A549 (cell line): Measurements from ENCODE around the gene GPS2. TPM values are rescaled to one million over a fixed set of nuclear protein-coding genes. Genes with fewer than 3 reads are reported as not detected.

Experiments
- ATAC-seq, 2 experiments: fragments of 200-7000 bp in 1 of 2; fragments of >200 bp in 1 of 2; cut with Nextera tagmentation in 1 of 2; cut with Tn5 transposase in 1 of 2; 3 replicates each; pipeline versions ENCODE4 v1.8.0 to v1.9.1; 2018 to 2020; ENCODE audit warnings: mild to moderate bottlenecking in 1 of 2, moderate library complexity in 1 of 2
- CTCF ChIA-PET: fragments of 300-600 bp; sonication (Branson Sonifier 250); formaldehyde crosslinking; extraction: SDS; loops from one replicate; lab custom pipeline; 2021; ENCODE audit warnings: antibody characterized with exemption, inconsistent platforms; lab: Yijun Ruan, JAX
- POLR2A ChIA-PET: fragments of 350-600 bp; formaldehyde crosslinking; extraction: SDS; loops from one replicate; lab custom pipeline; 2021; ENCODE audit warnings: antibody characterized with exemption, inconsistent platforms; lab: Yijun Ruan, JAX
- DNase-seq, 2 experiments: peaks; one replicate each; pipeline versions ENCODE4 v3.0.0 to v3.0.0-alpha.2; 2011 to 2016; ENCODE audit warnings: low read depth in 1 of 2, low spot score in 1 of 2
- FAIRE-seq: peaks from 2 replicates; lab custom pipeline; 2011; peaks lifted over from hg19 to GRCh38; lab: Jason Lieb, UNC
- H3K27ac ChIP-seq, 2 experiments: fragments of >200 bp; sonication (Bioruptor Twin); formaldehyde crosslinking; 3 replicates each; pipeline ENCODE4 v1.5.1; 2016 to 2017
- H3K4me1 ChIP-seq: fragments of >200 bp; sonication (Bioruptor Twin); formaldehyde crosslinking; 3 replicates; pipeline ENCODE4 v1.6.1; 2016
- H3K4me2 ChIP-seq: fragments of >200 bp; sonication (Bioruptor Twin); formaldehyde crosslinking; 3 replicates; pipeline ENCODE4 v1.6.1; 2016
- H3K4me3 ChIP-seq: fragments of >200 bp; sonication (Bioruptor Twin); formaldehyde crosslinking; 3 replicates; pipeline ENCODE4 v1.5.1; 2016
- H3K9me3 ChIP-seq: fragments of >200 bp; sonication (Bioruptor Twin); formaldehyde crosslinking; 3 replicates; pipeline ENCODE4 v1.6.1; 2016
- BHLHE40 ChIP-seq: IDR thresholded peaks from 2 replicates; pipeline ENCODE4 v1.6.1; 2012; ENCODE audit warnings: low read depth, low read length, inconsistent platforms
- CHD2 ChIP-seq: fragments of 150-350 bp; IDR thresholded peaks from 2 replicates; pipeline ENCODE4 v1.6.1; 2014; ENCODE audit warnings: low read length; ENCODE audit not compliant: partially characterized antibody
- EHF ChIP-seq: fragments of 250-450 bp; sonication (Bioruptor Pico); IDR thresholded peaks from 2 replicates; pipeline ENCODE4 v1.5.0; 2020; ENCODE audit warnings: mild to moderate bottlenecking
- ESRRA ChIP-seq: fragments of 150-350 bp; IDR thresholded peaks from 2 replicates; pipeline ENCODE4 v1.6.1; 2014; ENCODE audit warnings: mild to moderate bottlenecking, low read length, borderline replicate concordance
- FOXS1 ChIP-seq: fragments of 250-450 bp; sonication (Bioruptor Pico); IDR thresholded peaks from 2 replicates; pipeline ENCODE4 v1.5.0; 2020; ENCODE audit warnings: mild to moderate bottlenecking, moderate library complexity
- HOXB5 ChIP-seq: fragments of 250-450 bp; sonication (Bioruptor Pico); IDR thresholded peaks from 2 replicates; pipeline ENCODE4 v1.5.0; 2020; ENCODE audit warnings: mild to moderate bottlenecking, moderate library complexity
- MYC ChIP-seq: IDR thresholded peaks from 2 replicates; pipeline ENCODE4 v1.6.1; 2012; ENCODE audit warnings: mild to moderate bottlenecking, inconsistent platforms, low read length, improper control_type of control experiment, borderline replicate concordance
- NFE2L2 ChIP-seq: fragments of 150-350 bp; conservative IDR thresholded peaks from 2 replicates; pipeline ENCODE4 v1.6.1; 2014; ENCODE audit warnings: low read length
- NPAS2 ChIP-seq: fragments of 250-450 bp; sonication (Bioruptor Pico); IDR thresholded peaks from 2 replicates; pipeline ENCODE4 v1.8.0; 2022; ENCODE audit warnings: mild to moderate bottlenecking, moderate library complexity, borderline replicate concordance
- NR3C1 ChIP-seq: fragments of >200 bp; sonication (Bioruptor Twin); formaldehyde crosslinking; IDR thresholded peaks from 3 replicates; pipeline ENCODE4 v1.6.1; 2017
- RNF2 ChIP-seq: fragments of 200-600 bp; sonication (generic); IDR thresholded peaks from 2 replicates; pipeline ENCODE4 v1.6.1; 2016; ENCODE audit warnings: low read depth, mild to moderate bottlenecking, antibody characterized with exemption, moderate library complexity, borderline replicate concordance
- WGBS: methylation state at CpG from one replicate; pipeline ENCODE4 v1.1.6; 2017; ENCODE audit errors: missing lambda C conversion rate; 5-methylcytosine and 5-hydroxymethylcytosine counted together
- polyA plus RNA-seq, 4 experiments: library from polyadenylated mRNA; depleted of rRNA in 3 of 4; stranded (reverse); fragments of >200 nt; fragmentation: RNase III in 1 of 4; extraction: RNeasy Plus Mini Kit Qiagen cat#74134 plus additional on column Dnase treatment in 1 of 4; gene quantifications; 2 replicates in 3 of 4; 3 replicates in 1 of 4; pipeline ENCODE4 v1.2.3, GENCODE V29; 2011 to 2017
- TF ChIP-seq, protein P1 (sequence below): fragments of 250-450 bp; sonication (Bioruptor Pico); IDR thresholded peaks from 2 replicates; pipeline ENCODE4 v1.5.0; 2020; ENCODE audit warnings: low read depth, mild to moderate bottlenecking, moderate library complexity
- TF ChIP-seq, protein P2 (sequence below): fragments of 450-650 bp; IDR thresholded peaks from 2 replicates; pipeline ENCODE4 v1.6.1; 2014; ENCODE audit warnings: antibody characterized with exemption
- TF ChIP-seq, protein P3 (sequence below): IDR thresholded peaks from 2 replicates; pipeline ENCODE4 v1.6.1; 2012; ENCODE audit warnings: low read depth, borderline replicate concordance
- TF ChIP-seq, protein P4 (sequence below): IDR thresholded peaks from 2 replicates; pipeline ENCODE4 v1.6.1; 2012
- TF ChIP-seq, protein P5 (sequence below): fragments of >200 bp; sonication (Bioruptor Twin); formaldehyde crosslinking; IDR thresholded peaks from 3 replicates; pipeline ENCODE4 v1.5.1; 2016
- TF ChIP-seq, protein P6 (sequence below): fragments of >200 bp; sonication (Bioruptor Twin); formaldehyde crosslinking; IDR thresholded peaks from 2 replicates; pipeline ENCODE4 v1.6.1; 2016
- TF ChIP-seq, protein P7 (sequence below): fragments of 150-350 bp; IDR thresholded peaks from 2 replicates; pipeline ENCODE4 v1.6.1; 2014; ENCODE audit warnings: low read depth, mild to moderate bottlenecking, low read length

The GPS2 gene
- polyA plus RNA-seq, 2 of the 4 experiments (the other 2 are of a cell fraction): 61.7 to 158 TPM

DNA sequence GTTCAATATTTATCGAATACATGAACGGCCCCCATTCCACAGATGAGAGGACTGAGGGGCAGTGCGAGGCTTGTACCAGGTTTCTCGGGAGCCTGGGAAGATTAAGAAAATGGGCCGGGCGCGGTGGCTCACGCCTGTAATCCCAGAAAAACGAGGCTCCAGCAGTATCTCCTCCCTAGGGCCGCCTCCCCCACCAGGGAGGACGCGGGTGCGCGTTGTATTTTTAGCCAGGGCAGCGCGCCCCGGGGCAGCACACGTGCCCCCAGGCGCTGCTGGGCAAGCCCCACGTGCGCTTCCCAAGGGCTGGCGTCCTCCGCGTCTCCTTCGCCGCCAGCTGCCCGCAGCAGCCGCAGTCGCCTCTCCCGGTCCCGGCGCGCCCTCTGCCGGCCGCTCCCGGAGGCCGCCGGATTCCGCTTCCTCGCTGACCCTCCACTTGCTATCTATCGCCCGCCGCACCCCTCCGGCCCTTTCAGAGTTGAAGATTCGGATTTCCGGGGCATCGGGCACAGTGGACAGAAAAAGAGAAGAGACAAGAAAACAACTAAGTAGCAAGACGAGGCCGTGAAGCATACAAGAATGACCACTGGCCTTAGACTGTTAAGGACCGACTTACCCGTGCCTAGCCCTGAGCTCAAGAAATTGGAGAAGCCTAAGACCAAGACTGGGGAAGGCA lies 18.8 kb downstream of the GPS2 start (continued):
- TF ChIP-seq NPAS2 (CRISPR knock-in tag) (peak; percentile 97), NR3C1 (no peak), CHD2 (no peak), FOXS1 (CRISPR knock-in tag) (no peak), MYC (peak; percentile 94), NFE2L2 (0 out of 2 replicates have a peak, but pooled peaks have one; percentile 9), HOXB5 (peak; percentile 89), BHLHE40 (peak; percentile 85), EHF (CRISPR knock-in tag) (0 out of 2 replicates have a peak, but pooled peaks have one; percentile 21), ESRRA (0 out of 2 replicates have a peak, but pooled peaks have one; percentile 25)
- TF ChIP-seq, protein P1, sequence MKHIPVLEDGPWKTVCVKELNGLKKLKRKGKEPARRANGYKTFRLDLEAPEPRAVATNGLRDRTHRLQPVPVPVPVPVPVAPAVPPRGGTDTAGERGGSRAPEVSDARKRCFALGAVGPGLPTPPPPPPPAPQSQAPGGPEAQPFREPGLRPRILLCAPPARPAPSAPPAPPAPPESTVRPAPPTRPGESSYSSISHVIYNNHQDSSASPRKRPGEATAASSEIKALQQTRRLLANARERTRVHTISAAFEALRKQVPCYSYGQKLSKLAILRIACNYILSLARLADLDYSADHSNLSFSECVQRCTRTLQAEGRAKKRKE (CRISPR knock-in tag): peak; percentile 92
- TF ChIP-seq, protein P2, sequence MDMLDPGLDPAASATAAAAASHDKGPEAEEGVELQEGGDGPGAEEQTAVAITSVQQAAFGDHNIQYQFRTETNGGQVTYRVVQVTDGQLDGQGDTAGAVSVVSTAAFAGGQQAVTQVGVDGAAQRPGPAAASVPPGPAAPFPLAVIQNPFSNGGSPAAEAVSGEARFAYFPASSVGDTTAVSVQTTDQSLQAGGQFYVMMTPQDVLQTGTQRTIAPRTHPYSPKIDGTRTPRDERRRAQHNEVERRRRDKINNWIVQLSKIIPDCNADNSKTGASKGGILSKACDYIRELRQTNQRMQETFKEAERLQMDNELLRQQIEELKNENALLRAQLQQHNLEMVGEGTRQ: peak; percentile 84
- TF ChIP-seq, protein P3, sequence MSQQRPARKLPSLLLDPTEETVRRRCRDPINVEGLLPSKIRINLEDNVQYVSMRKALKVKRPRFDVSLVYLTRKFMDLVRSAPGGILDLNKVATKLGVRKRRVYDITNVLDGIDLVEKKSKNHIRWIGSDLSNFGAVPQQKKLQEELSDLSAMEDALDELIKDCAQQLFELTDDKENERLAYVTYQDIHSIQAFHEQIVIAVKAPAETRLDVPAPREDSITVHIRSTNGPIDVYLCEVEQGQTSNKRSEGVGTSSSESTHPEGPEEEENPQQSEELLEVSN: peak; percentile 96
- TF ChIP-seq, protein P4, sequence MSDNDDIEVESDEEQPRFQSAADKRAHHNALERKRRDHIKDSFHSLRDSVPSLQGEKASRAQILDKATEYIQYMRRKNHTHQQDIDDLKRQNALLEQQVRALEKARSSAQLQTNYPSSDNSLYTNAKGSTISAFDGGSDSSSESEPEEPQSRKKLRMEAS: peak; percentile 99
- TF ChIP-seq, protein P5, sequence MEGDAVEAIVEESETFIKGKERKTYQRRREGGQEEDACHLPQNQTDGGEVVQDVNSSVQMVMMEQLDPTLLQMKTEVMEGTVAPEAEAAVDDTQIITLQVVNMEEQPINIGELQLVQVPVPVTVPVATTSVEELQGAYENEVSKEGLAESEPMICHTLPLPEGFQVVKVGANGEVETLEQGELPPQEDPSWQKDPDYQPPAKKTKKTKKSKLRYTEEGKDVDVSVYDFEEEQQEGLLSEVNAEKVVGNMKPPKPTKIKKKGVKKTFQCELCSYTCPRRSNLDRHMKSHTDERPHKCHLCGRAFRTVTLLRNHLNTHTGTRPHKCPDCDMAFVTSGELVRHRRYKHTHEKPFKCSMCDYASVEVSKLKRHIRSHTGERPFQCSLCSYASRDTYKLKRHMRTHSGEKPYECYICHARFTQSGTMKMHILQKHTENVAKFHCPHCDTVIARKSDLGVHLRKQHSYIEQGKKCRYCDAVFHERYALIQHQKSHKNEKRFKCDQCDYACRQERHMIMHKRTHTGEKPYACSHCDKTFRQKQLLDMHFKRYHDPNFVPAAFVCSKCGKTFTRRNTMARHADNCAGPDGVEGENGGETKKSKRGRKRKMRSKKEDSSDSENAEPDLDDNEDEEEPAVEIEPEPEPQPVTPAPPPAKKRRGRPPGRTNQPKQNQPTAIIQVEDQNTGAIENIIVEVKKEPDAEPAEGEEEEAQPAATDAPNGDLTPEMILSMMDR: peak; percentile 99
- TF ChIP-seq, protein P6, sequence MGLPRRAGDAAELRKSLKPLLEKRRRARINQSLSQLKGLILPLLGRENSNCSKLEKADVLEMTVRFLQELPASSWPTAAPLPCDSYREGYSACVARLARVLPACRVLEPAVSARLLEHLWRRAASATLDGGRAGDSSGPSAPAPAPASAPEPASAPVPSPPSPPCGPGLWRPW: no peak

DNA sequence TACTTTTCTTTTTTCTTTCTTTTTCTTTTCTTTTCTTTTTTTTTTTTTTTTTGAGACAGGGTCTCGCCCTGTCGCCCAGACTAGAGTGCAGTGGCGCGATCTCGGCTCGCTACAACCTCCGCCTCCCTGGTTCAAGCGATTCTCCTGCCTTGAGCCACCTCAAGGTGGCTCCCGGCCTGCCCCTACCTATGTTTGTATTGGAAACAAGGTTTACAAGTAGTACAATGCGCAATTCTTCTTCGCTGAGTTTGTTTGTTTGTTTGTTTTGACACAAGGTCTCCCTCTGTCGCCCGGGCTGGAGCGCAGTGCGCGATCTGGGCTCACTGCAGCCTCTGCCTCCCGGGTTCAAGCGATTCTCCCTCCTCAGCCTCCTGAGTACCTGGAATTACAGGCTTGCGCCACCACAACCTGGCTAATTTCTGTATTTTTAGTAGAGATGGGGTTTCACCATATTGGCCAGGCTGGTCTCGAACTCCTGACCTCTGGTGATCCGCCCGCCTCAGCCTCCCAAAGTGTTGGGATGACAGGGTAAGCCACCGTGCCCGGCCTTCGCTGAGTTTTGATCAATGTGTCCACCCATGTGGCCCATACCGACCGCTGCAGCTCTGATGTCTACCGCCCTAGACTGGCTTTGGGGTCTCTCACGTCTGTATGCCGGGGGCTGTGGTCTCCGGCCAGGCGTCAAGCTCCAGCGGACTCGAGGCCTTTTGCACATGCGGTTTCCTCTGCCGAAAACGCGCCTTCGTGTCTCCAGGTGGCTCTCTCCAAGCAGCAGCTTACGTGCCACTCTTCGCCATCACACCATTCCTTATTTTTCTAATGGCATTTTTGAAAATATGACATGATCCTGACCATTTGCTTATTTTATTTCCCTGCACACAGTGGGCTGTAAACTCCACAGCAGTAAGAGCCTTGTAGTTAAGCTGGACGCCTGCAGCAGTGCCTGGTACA lies 19.7 kb downstream of the GPS2 start:
- FAIRE-seq (no peak), DNase-seq (no peak), ATAC-seq (no peak; a peak in 1 of 6 replicates)
- peaks cover 22% of the 10 kb centered on the region; the same call in 2 of the 3 replicates for H3K4me1 ChIP-seq
- ChIA-PET POLR2A (interaction anchor here (1.3 kb wide), 5 partner anchors 14 to 250 kb away, joined by 3 to 5 read pairs (median 3); partner anchors contain the start of gene SLC2A4), CTCF (interaction anchor here (0.7 to 11.0 kb wide), 53 partner anchors 10 to 274 kb away, joined by 3 to 446 read pairs (median 6); partner anchors contain the start of genes ACADVL, ACAP1, CTDNEP1 and DLG4)
- no peaks in the 10 kb centered on the region for H3K9me3 ChIP-seq
- H3K4me2 ChIP-seq: peak overlapping the region; percentile 100
- H3K27ac ChIP-seq: peak overlapping the region; percentile 54 to 82; a peak in 5 of 6 replicates
- 92% methylated on average over 42 of the region's 42 CpGs for whole genome bisulfite sequencing
- TF ChIP-seq RNF2: 0 out of 2 replicates have a peak, but pooled peaks have one; percentile 69
- TF ChIP-seq, protein P7, sequence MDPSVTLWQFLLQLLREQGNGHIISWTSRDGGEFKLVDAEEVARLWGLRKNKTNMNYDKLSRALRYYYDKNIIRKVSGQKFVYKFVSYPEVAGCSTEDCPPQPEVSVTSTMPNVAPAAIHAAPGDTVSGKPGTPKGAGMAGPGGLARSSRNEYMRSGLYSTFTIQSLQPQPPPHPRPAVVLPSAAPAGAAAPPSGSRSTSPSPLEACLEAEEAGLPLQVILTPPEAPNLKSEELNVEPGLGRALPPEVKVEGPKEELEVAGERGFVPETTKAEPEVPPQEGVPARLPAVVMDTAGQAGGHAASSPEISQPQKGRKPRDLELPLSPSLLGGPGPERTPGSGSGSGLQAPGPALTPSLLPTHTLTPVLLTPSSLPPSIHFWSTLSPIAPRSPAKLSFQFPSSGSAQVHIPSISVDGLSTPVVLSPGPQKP: no peak
- TF ChIP-seq, protein P1 (CRISPR knock-in tag): no peak
- H3K4me3 ChIP-seq: peak overlapping the region; percentile 48
